ENCODE measurements around the gene APOC3. TPM values are rescaled to one million over a fixed set of nuclear protein-coding genes. Genes with fewer than 3 reads are reported as not detected.

The APOC3 gene
- not detected for total RNA-seq

DNA sequence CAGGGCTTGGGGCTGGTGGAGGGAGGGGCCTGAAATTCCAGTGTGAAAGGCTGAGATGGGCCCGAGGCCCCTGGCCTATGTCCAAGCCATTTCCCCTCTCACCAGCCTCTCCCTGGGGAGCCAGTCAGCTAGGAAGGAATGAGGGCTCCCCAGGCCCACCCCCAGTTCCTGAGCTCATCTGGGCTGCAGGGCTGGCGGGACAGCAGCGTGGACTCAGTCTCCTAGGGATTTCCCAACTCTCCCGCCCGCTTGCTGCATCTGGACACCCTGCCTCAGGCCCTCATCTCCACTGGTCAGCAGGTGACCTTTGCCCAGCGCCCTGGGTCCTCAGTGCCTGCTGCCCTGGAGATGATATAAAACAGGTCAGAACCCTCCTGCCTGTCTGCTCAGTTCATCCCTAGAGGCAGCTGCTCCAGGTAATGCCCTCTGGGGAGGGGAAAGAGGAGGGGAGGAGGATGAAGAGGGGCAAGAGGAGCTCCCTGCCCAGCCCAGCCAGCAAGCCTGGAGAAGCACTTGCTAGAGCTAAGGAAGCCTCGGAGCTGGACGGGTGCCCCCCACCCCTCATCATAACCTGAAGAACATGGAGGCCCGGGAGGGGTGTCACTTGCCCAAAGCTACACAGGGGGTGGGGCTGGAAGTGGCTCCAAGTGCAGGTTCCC is at the start of gene APOC3:
APOC3 (plus strand) TSS at position 383 of the 659 bp plus-strand sequence. CDS start 676 bp downstream, outside the sequence.
- no peaks in the 10 kb centered on the region for H3K4me1 Mint-ChIP-seq
- no peaks in the 10 kb centered on the region for H3K27me3 Mint-ChIP-seq
- no peaks in the 10 kb centered on the region for H3K9me3 Mint-ChIP-seq (ENCODE audit: low read depth)
- ATAC-seq (no peak), DNase-seq (no peak)
- no peak within 1 kb of the TSS for H3K4me3 Mint-ChIP-seq
- CTCF ChIA-PET: interaction anchor here (1.3 kb wide), 1 partner anchor 38 kb away, joined by 7 read pairs; the partner anchor contains the start of gene APOA5
- H3K36me3 Mint-ChIP-seq: no peaks in the 10 kb centered on the region
- no peak within 1 kb of the TSS for H3K27ac Mint-ChIP-seq

- no peak overlapping the region for H3K4me3 Mint-ChIP-seq
- ATAC-seq: peak; percentile 67
Measured at GRCh38 chr11:116782728-116783127, 47.0 kb upstream of the APOC3 start.

DNA sequence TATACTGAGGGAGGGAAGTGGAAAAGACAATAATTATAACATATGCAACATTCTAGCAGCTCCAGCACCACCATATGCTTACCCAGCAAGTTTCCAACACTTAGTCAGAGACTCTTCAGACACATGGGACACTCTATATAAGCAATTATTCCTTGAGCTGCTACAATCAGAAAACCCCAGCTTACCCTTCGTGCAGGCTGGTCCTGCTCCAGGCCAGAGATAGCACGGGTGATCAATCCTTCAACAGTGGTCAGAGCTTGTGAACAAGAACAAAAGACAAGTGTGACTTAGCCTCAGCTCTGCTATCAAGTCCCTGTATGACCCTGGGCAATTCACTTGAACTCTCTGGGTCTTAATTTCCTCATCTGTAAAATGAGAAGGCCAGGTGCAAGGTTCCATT is 43.4 kb upstream of the APOC3 start:
- peak overlapping the region; percentile 82 for H3K4me3 Mint-ChIP-seq
- H3K4me1 Mint-ChIP-seq: peaks cover 67% of the 10 kb centered on the region
- CTCF ChIA-PET: interaction anchor here (0.8 to 9.1 kb wide), 6 partner anchors 12 to 444 kb away, joined by 3 to 187 read pairs (median 33); partner anchors contain the start of genes APOA1 and BUD13
- ATAC-seq (no peak), DNase-seq (no peak)
- H3K36me3 Mint-ChIP-seq: peaks cover 50% of the 10 kb centered on the region
- peak overlapping the region; percentile 5 for H3K27ac Mint-ChIP-seq
- no peaks in the 10 kb centered on the region for H3K9me3 Mint-ChIP-seq (ENCODE audit: low read depth)
- peaks cover 2% of the 10 kb centered on the region for H3K27me3 Mint-ChIP-seq

More at GRCh38 chr11:116782728-116783127, 47.0 kb upstream of the APOC3 start:
- Mint-ChIP-seq H3K27ac (peak overlapping the region; percentile 78), H3K9me3 (ENCODE audit: low read depth) (no peaks in the 10 kb centered on the region), H3K36me3 (peaks cover 81% of the 10 kb centered on the region), H3K27me3 (no peaks in the 10 kb centered on the region), H3K4me1 (peaks cover 74% of the 10 kb centered on the region)
- CTCF ChIA-PET: interaction anchor here (1.0 to 1.5 kb wide), 2 partner anchors 9 to 53 kb away, joined by 6 to 8 read pairs; partner anchors contain the start of gene APOA5
- DNase-seq: peak; percentile 62

- peaks cover 47% of the 10 kb centered on the region for H3K36me3 Mint-ChIP-seq
- H3K27me3 Mint-ChIP-seq: peaks cover 2% of the 10 kb centered on the region
- H3K4me1 Mint-ChIP-seq: peaks cover 64% of the 10 kb centered on the region
- no peaks in the 10 kb centered on the region for H3K9me3 Mint-ChIP-seq (ENCODE audit: low read depth)
- CTCF ChIA-PET: interaction anchor here (0.6 to 9.1 kb wide), 13 partner anchors 8 to 444 kb away, joined by 3 to 187 read pairs (median 5); partner anchors contain the start of genes APOA1, BUD13 and SIK3
- peak overlapping the region; percentile 71 for H3K27ac Mint-ChIP-seq
- peak overlapping the region; percentile 82 for H3K4me3 Mint-ChIP-seq
- ATAC-seq (no peak), DNase-seq (no peak)
Measured at GRCh38 chr11:116786966-116787365, 42.7 kb upstream of the APOC3 start.

- DNase-seq: no peak
- Mint-ChIP-seq H3K4me3 (peak overlapping the region; percentile 82), H3K9me3 (ENCODE audit: low read depth) (no peaks in the 10 kb centered on the region), H3K4me1 (peaks cover 59% of the 10 kb centered on the region), H3K27ac (peak overlapping the region; percentile 71), H3K36me3 (peaks cover 42% of the 10 kb centered on the region), H3K27me3 (peaks cover 2% of the 10 kb centered on the region)
- ATAC-seq: peak; percentile 2
- CTCF ChIA-PET: interaction anchor here (0.6 to 9.1 kb wide), 13 partner anchors 9 to 443 kb away, joined by 3 to 187 read pairs (median 5); partner anchors contain the start of genes APOA1, BUD13 and SIK3
Measured at GRCh38 chr11:116787436-116787785, 42.3 kb upstream of the APOC3 start.

- peak within 1 kb of the TSS; percentile 88 for H3K27ac Mint-ChIP-seq
- no peaks in the 10 kb centered on the region for H3K9me3 Mint-ChIP-seq (ENCODE audit: low read depth)
- peaks cover 54% of the 10 kb centered on the region for H3K4me1 Mint-ChIP-seq
- DNase-seq (peak; percentile 91), ATAC-seq (peak; percentile 89)
- H3K36me3 Mint-ChIP-seq: peaks cover 38% of the 10 kb centered on the region
- peaks cover 2% of the 10 kb centered on the region for H3K27me3 Mint-ChIP-seq
- peak within 1 kb of the TSS; percentile 82 for H3K4me3 Mint-ChIP-seq
- CTCF ChIA-PET: interaction anchor here (0.8 to 9.1 kb wide), 13 partner anchors 9 to 443 kb away, joined by 3 to 187 read pairs (median 5); partner anchors contain the start of genes APOA1, BUD13 and SIK3
Measured at GRCh38 chr11:116787786-116788486, 41.8 kb upstream of the APOC3 start, which contains the start of gene ZPR1. ZPR1 (minus strand) TSS chr11:116788023; CDS start chr11:116787990, 33 bp downstream.

DNA sequence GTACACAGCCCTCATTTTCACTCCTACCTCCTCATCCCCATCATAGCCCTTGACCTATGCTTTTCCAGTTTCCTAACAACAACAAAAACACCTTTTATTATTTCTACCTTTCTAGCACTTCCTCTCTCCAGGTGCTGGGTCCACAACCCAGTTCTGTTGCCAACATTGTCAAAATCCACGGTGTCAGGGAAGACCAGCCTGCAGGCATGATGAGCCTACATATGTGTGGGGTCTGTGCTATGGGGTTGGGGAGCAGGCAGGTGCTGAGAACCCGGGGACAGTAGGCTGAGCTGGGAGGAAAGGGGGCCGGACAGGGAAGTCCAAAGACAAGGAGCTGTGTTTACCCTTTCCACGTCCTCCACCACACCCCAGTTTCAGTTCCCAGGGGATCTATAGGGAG is 41.2 kb upstream of the APOC3 start:
- no peaks in the 10 kb centered on the region for H3K9me3 Mint-ChIP-seq (ENCODE audit: low read depth)

GRCh38 chr11:116788975-116789374 is 40.7 kb upstream of the APOC3 start:
- Mint-ChIP-seq H3K9me3 (ENCODE audit: low read depth) (no peaks in the 10 kb centered on the region), H3K36me3 (peaks cover 30% of the 10 kb centered on the region), H3K4me1 (peaks cover 46% of the 10 kb centered on the region), H3K4me3 (no peak overlapping the region), H3K27me3 (peaks cover 2% of the 10 kb centered on the region), H3K27ac (no peak overlapping the region)
- no peak for DNase-seq
- CTCF ChIA-PET: interaction anchor here (1.1 to 9.1 kb wide), 7 partner anchors 12 to 316 kb away, joined by 4 to 187 read pairs (median 38); partner anchors contain the start of genes APOA1, BUD13 and SIK3
- ATAC-seq: no peak

More for the DNA sequence above, 41.2 kb upstream of the APOC3 start:
- H3K4me3 Mint-ChIP-seq: peak overlapping the region; percentile 82
- CTCF ChIA-PET: interaction anchor here (1.1 to 9.1 kb wide), 10 partner anchors 10 to 317 kb away, joined by 3 to 187 read pairs (median 4); partner anchors contain the start of genes APOA1, BUD13 and SIK3
- H3K27ac Mint-ChIP-seq: peak overlapping the region; percentile 88
- ATAC-seq (no peak), DNase-seq (no peak)
- H3K4me1 Mint-ChIP-seq: peaks cover 48% of the 10 kb centered on the region
- H3K36me3 Mint-ChIP-seq: peaks cover 32% of the 10 kb centered on the region
- H3K27me3 Mint-ChIP-seq: peaks cover 2% of the 10 kb centered on the region

- Mint-ChIP-seq H3K27ac (no peak overlapping the region), H3K4me3 (no peak overlapping the region), H3K27me3 (peaks cover 2% of the 10 kb centered on the region), H3K4me1 (peaks cover 32% of the 10 kb centered on the region), H3K36me3 (peaks cover 16% of the 10 kb centered on the region), H3K9me3 (ENCODE audit: low read depth) (no peaks in the 10 kb centered on the region)
- ATAC-seq (no peak), DNase-seq (no peak)
- CTCF ChIA-PET: interaction anchor here (0.6 to 9.1 kb wide), 33 partner anchors 8 to 436 kb away, joined by 3 to 187 read pairs (median 5); partner anchors contain the start of genes APOA1, APOA4, APOC3 and BUD13
Measured at GRCh38 chr11:116790167-116791001, 39.3 kb upstream of the APOC3 start.

DNA sequence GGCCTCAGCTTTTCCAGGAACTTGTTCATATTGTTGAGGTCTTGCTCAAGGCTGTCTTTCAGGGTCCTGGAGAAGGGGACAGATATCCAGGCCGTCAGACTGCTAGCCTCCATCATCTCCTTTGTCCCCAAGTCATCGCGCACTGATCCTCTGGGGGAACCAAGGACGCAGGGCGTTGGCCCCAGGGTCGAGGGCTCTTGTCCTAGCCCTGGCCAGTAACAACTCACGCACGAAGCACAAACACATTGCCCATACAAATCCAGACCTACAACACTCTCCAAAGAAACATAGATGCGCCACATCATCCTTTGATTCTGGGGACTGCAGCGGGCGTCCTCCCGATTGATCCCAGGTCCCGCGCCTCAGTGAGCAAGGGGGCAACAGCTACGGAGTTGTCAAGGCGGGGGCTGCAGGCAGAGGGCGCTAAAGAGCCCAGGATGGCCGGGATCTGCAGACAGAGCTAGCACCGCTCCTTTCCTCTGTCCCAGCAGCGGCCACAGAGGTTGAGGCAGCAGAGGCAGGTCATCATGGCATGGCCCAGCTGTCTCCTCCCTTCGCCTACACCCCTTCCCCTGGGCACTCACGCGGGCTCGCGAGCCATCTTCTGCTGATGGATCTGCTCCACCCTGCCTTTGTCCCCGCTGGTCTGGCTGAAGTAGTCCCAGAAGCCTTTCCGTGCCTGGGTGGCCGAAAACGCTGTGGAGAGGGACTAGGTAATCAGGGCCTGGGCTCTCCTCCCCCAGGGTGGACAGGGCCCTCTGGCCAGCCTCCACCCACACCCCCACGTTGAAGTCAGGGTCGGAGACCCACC is 38.5 kb upstream of the APOC3 start:
- CTCF ChIA-PET: interaction anchor here (0.6 to 9.1 kb wide), 38 partner anchors 8 to 577 kb away, joined by 3 to 187 read pairs (median 5); partner anchors contain the start of genes APOA1, APOA4, APOC3 and BUD13
- no peaks in the 10 kb centered on the region for H3K9me3 Mint-ChIP-seq (ENCODE audit: low read depth)
- peak; percentile 83 for DNase-seq
- peaks cover 23% of the 10 kb centered on the region for H3K4me1 Mint-ChIP-seq
- ATAC-seq: peak; percentile 62
- H3K36me3 Mint-ChIP-seq: peaks cover 9% of the 10 kb centered on the region
- H3K27me3 Mint-ChIP-seq: peaks cover 2% of the 10 kb centered on the region
- no peak overlapping the region for H3K27ac Mint-ChIP-seq
- H3K4me3 Mint-ChIP-seq: no peak overlapping the region

GRCh38 chr11:116791813-116792143 is 37.9 kb upstream of the APOC3 start, which contains the start of gene APOA5:
APOA5 (minus strand) TSS chr11:116791879; CDS start chr11:116791860, 19 bp downstream.
- CTCF ChIA-PET: interaction anchor here (0.7 to 9.1 kb wide), 33 partner anchors 9 to 578 kb away, joined by 3 to 187 read pairs (median 5); partner anchors contain the start of genes APOA1, APOA4, APOC3 and BUD13
- Mint-ChIP-seq H3K4me1 (peaks cover 18% of the 10 kb centered on the region), H3K9me3 (ENCODE audit: low read depth) (no peaks in the 10 kb centered on the region), H3K36me3 (peaks cover 4% of the 10 kb centered on the region), H3K27me3 (peaks cover 2% of the 10 kb centered on the region), H3K4me3 (no peak within 1 kb of the TSS), H3K27ac (no peak within 1 kb of the TSS)
- DNase-seq (no peak), ATAC-seq (no peak)
